ENCODE results near the gene DGKG.

DNA sequence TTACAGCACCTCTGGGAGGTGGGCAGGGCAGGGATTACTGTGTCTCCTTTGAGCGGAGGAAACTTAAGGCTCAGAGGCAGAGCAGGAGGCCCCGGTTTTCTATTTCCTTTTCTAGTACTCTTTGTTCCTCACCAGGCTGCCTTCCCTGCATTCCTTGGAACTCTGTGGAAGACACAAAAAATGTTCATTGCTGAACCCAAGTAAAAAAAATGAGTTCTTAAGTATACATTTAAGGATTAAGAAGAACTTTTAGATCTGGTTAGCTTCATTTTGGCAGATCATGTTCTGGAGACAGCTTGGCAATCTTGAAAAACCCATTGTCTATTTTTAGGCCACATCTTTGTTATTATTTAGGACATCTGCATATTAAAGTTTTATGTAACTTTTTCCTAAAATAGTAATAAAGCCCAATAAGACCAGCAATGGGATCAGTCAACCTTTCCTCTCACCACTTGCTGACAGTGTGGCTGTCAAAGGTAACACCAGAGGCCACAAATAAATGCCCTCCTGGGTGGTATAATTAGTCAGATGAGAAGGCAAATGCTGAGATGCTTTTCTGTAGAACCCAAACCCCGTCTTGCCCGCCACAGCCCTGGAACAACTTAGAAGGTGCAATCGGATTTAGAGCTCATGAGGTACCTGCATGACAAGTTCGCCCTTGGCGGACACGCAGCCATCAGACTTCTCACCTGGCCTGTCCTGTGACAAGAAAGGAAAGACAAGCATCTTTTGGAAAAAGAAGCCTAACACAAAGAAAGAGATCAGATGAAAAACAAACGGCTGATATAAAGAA is 97.2 kb downstream of the DGKG start:
- TF ChIP-seq, protein P1, sequence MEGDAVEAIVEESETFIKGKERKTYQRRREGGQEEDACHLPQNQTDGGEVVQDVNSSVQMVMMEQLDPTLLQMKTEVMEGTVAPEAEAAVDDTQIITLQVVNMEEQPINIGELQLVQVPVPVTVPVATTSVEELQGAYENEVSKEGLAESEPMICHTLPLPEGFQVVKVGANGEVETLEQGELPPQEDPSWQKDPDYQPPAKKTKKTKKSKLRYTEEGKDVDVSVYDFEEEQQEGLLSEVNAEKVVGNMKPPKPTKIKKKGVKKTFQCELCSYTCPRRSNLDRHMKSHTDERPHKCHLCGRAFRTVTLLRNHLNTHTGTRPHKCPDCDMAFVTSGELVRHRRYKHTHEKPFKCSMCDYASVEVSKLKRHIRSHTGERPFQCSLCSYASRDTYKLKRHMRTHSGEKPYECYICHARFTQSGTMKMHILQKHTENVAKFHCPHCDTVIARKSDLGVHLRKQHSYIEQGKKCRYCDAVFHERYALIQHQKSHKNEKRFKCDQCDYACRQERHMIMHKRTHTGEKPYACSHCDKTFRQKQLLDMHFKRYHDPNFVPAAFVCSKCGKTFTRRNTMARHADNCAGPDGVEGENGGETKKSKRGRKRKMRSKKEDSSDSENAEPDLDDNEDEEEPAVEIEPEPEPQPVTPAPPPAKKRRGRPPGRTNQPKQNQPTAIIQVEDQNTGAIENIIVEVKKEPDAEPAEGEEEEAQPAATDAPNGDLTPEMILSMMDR (IDR thresholded peaks at IDR 0.05): no peak
- TF ChIP-seq EZH2 (IDR thresholded peaks at IDR 0.05) (no peak), EZH2phosphoT487 (IDR thresholded peaks at IDR 0.05) (no peak)
